Activated T-helper 17 cell treated with anti-CD3 and anti-CD28 coated beads, Interleukin-2, amount 50 U/mL, for 72 hours (primary cell): ENCODE data around the gene MEI1. TPM values are rescaled to one million over a fixed set of nuclear protein-coding genes. Genes with fewer than 3 reads are reported as not detected.

ENCODE experiments used
- ATAC-seq: fragments of 150-1000 bp; cut with Tn5 transposase; replicated peaks from 2 replicates; pipeline ENCODE4 v1.10.0; 2021; ENCODE audit warnings: mild to moderate bottlenecking, moderate library complexity
- H3K27ac Mint-ChIP-seq: one replicate; pipeline ENCODE4 v1.8.0; 2022; ENCODE audit warnings: mixed read lengths
- H3K27me3 Mint-ChIP-seq: one replicate; pipeline ENCODE4 v1.8.0; 2022; ENCODE audit warnings: mixed read lengths
- H3K36me3 Mint-ChIP-seq: one replicate; pipeline ENCODE4 v1.8.0; 2022; ENCODE audit warnings: low read depth, mild to moderate bottlenecking, mixed read lengths
- H3K4me1 Mint-ChIP-seq: one replicate; pipeline ENCODE4 v1.8.0; 2022; ENCODE audit warnings: mixed read lengths
- H3K4me3 Mint-ChIP-seq: one replicate; pipeline ENCODE4 v1.8.0; 2022; ENCODE audit warnings: mild to moderate bottlenecking, mixed read lengths
- H3K9me3 Mint-ChIP-seq: one replicate; pipeline ENCODE4 v1.8.0; 2022; ENCODE audit warnings: mixed read lengths
- total RNA-seq, 2 donors: library from RNA; stranded (reverse); gene quantifications; one replicate each; pipeline ENCODE4 v1.2.3, GENCODE V29; 2022

The MEI1 gene
- total RNA-seq, 2 donors from 2014 or later = 39.8 to 40.1 TPM

- Mint-ChIP-seq H3K36me3 (no peaks in the 10 kb centered on the region), H3K9me3 (no peaks in the 10 kb centered on the region), H3K27me3 (peaks cover 7% of the 10 kb centered on the region), H3K4me3 (no peak overlapping the region), H3K4me1 (peaks cover 12% of the 10 kb centered on the region), H3K27ac (no peak overlapping the region)
- no peak for ATAC-seq
These were observed 46.7 kb downstream of the MEI1 start for GRCh38 chr22:41745968-41746367.

- H3K36me3 Mint-ChIP-seq = no peaks in the 10 kb centered on the region
- peak; percentile 98 for ATAC-seq
- H3K4me3 Mint-ChIP-seq = no peak overlapping the region
- H3K4me1 Mint-ChIP-seq = peaks cover 12% of the 10 kb centered on the region
- peaks cover 7% of the 10 kb centered on the region for H3K27me3 Mint-ChIP-seq
- H3K27ac Mint-ChIP-seq = no peak overlapping the region
- no peaks in the 10 kb centered on the region for H3K9me3 Mint-ChIP-seq
These were observed 47.5 kb downstream of the MEI1 start for GRCh38 chr22:41746567-41747400.

- H3K27me3 Mint-ChIP-seq = peaks cover 7% of the 10 kb centered on the region
- ATAC-seq = peak; percentile 86
- H3K36me3 Mint-ChIP-seq = no peaks in the 10 kb centered on the region
- peak overlapping the region; percentile 13 for H3K4me3 Mint-ChIP-seq
- no peaks in the 10 kb centered on the region for H3K9me3 Mint-ChIP-seq
- H3K27ac Mint-ChIP-seq = peak overlapping the region; percentile 57
- H3K4me1 Mint-ChIP-seq = peaks cover 6% of the 10 kb centered on the region
These were observed 53.0 kb downstream of the MEI1 start for GRCh38 chr22:41752011-41752970.

GRCh38 chr22:41753984-41754383, 54.7 kb downstream of the MEI1 start:
- ATAC-seq = no peak
- Mint-ChIP-seq H3K27me3 (peaks cover 7% of the 10 kb centered on the region), H3K4me1 (peaks cover 6% of the 10 kb centered on the region), H3K9me3 (no peaks in the 10 kb centered on the region), H3K27ac (no peak overlapping the region), H3K4me3 (no peak overlapping the region), H3K36me3 (no peaks in the 10 kb centered on the region)

GRCh38 chr22:41757502-41757901, 58.2 kb downstream of the MEI1 start:
- no peaks in the 10 kb centered on the region for H3K4me1 Mint-ChIP-seq
- no peak overlapping the region for H3K27ac Mint-ChIP-seq
- no peaks in the 10 kb centered on the region for H3K36me3 Mint-ChIP-seq
- no peak for ATAC-seq
- no peaks in the 10 kb centered on the region for H3K9me3 Mint-ChIP-seq
- no peak overlapping the region for H3K4me3 Mint-ChIP-seq
- no peaks in the 10 kb centered on the region for H3K27me3 Mint-ChIP-seq

- Mint-ChIP-seq H3K27ac (no peak overlapping the region), H3K27me3 (no peaks in the 10 kb centered on the region), H3K4me3 (no peak overlapping the region), H3K4me1 (no peaks in the 10 kb centered on the region), H3K9me3 (no peaks in the 10 kb centered on the region), H3K36me3 (no peaks in the 10 kb centered on the region)
- ATAC-seq = no peak
These were observed 58.9 kb downstream of the MEI1 start for GRCh38 chr22:41758231-41758630.

GRCh38 chr22:41762980-41763779, 63.9 kb downstream of the MEI1 start:
- Mint-ChIP-seq H3K9me3 (no peaks in the 10 kb centered on the region), H3K36me3 (no peaks in the 10 kb centered on the region), H3K27ac (peak overlapping the region; percentile 50), H3K4me3 (no peak overlapping the region), H3K27me3 (no peaks in the 10 kb centered on the region), H3K4me1 (peaks cover 6% of the 10 kb centered on the region)
- ATAC-seq = peak; percentile 42

GRCh38 chr22:41766476-41766875, 67.2 kb downstream of the MEI1 start:
- Mint-ChIP-seq H3K27ac (no peak overlapping the region), H3K36me3 (no peaks in the 10 kb centered on the region)

GRCh38 chr22:41768430-41768829, 69.1 kb downstream of the MEI1 start:
- Mint-ChIP-seq H3K27ac (peak overlapping the region; percentile 26), H3K9me3 (no peaks in the 10 kb centered on the region), H3K4me3 (no peak overlapping the region), H3K27me3 (no peaks in the 10 kb centered on the region), H3K36me3 (no peaks in the 10 kb centered on the region), H3K4me1 (peaks cover 11% of the 10 kb centered on the region)
- ATAC-seq = peak; percentile 87

More at GRCh38 chr22:41766476-41766875, 67.2 kb downstream of the MEI1 start:
- Mint-ChIP-seq H3K4me3 (no peak overlapping the region), H3K9me3 (no peaks in the 10 kb centered on the region), H3K27me3 (no peaks in the 10 kb centered on the region), H3K4me1 (peaks cover 11% of the 10 kb centered on the region)
- ATAC-seq = no peak

- Mint-ChIP-seq H3K9me3 (no peaks in the 10 kb centered on the region), H3K4me3 (peak overlapping the region; percentile 19), H3K27me3 (no peaks in the 10 kb centered on the region), H3K27ac (peak overlapping the region; percentile 63), H3K4me1 (peaks cover 11% of the 10 kb centered on the region), H3K36me3 (no peaks in the 10 kb centered on the region)
- ATAC-seq = peak; percentile 84
These were observed 71.6 kb downstream of the MEI1 start for GRCh38 chr22:41770715-41771468.

GRCh38 chr22:41772198-41772597, 72.9 kb downstream of the MEI1 start:
- no peak overlapping the region for H3K27ac Mint-ChIP-seq
- H3K9me3 Mint-ChIP-seq = no peaks in the 10 kb centered on the region
- no peak overlapping the region for H3K4me3 Mint-ChIP-seq
- H3K4me1 Mint-ChIP-seq = peaks cover 14% of the 10 kb centered on the region
- no peaks in the 10 kb centered on the region for H3K27me3 Mint-ChIP-seq
- ATAC-seq = no peak
- H3K36me3 Mint-ChIP-seq = no peaks in the 10 kb centered on the region

GRCh38 chr22:41772645-41773044, 73.3 kb downstream of the MEI1 start:
- Mint-ChIP-seq H3K4me3 (no peak overlapping the region), H3K27me3 (no peaks in the 10 kb centered on the region), H3K9me3 (no peaks in the 10 kb centered on the region), H3K36me3 (no peaks in the 10 kb centered on the region), H3K4me1 (peaks cover 11% of the 10 kb centered on the region), H3K27ac (no peak overlapping the region)
- no peak for ATAC-seq

GRCh38 chr22:41775338-41775737, 76.0 kb downstream of the MEI1 start:
- no peak overlapping the region for H3K27ac Mint-ChIP-seq
- no peaks in the 10 kb centered on the region for H3K36me3 Mint-ChIP-seq
- no peak for ATAC-seq
- no peaks in the 10 kb centered on the region for H3K27me3 Mint-ChIP-seq
- H3K4me1 Mint-ChIP-seq = peaks cover 9% of the 10 kb centered on the region
- no peaks in the 10 kb centered on the region for H3K9me3 Mint-ChIP-seq
- H3K4me3 Mint-ChIP-seq = no peak overlapping the region
